Measurements from ENCODE around the gene PNMT.

The PNMT gene

DNA sequence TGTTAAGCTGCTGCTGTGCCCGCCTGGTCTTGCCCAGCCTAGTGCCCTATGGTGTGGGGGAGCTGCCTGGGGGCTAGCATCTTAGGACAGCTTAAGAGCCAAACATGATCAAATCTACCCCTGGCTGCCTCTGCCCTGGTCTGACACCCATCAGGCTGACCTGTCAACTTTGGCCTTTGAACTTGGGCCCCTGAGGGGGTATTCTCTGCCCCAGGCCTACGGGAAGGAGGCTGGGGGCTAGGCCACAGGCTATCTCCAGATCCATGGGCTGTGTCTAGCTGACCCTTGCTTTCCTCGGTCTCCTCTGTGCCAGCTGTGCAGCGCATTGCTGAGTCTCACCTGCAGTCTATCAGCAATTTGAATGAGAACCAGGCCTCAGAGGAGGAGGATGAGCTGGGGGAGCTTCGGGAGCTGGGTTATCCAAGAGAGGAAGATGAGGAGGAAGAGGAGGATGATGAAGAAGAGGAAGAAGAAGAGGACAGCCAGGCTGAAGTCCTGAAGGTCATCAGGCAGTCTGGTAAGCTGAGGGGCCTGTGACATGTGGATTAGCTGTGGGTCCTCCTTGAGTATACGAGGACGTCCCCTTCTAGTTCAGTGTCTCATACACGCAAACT lies 34.6 kb upstream of the PNMT start:
- Histone ChIP-seq H3K27ac (ENCODE audit: low read depth, low read length) (peak overlapping the region; percentile 80), H3K4me1 (ENCODE audit: control insufficient read depth in 1 of 2, insufficient read depth in 2 of 2, low read length in 2 of 2) (peaks cover 68% of the 10 kb centered on the region in 2 donors), H3K9ac (ENCODE audit: low read depth in 1 of 2, low read length in 2 of 2) (peak overlapping the region; percentile 54 to 76), H3K4me3 (ENCODE audit: low read depth in 1 of 2, low read length in 2 of 2) (peak overlapping the region; percentile 23 to 50), H3K36me3 (ENCODE audit: control insufficient read depth in 1 of 2, insufficient read depth in 2 of 2, low read length in 2 of 2) (peaks cover 0 to 9% of the 10 kb centered on the region in 2 donors), H3K9me3 (ENCODE audit: control insufficient read depth in 1 of 2, low read length in 2 of 2) (no peaks in the 10 kb centered on the region), H3K27me3 (ENCODE audit: control insufficient read depth in 1 of 2, insufficient read depth in 2 of 2, low read length in 2 of 2) (peaks cover 0 to 3% of the 10 kb centered on the region in 2 donors)

DNA sequence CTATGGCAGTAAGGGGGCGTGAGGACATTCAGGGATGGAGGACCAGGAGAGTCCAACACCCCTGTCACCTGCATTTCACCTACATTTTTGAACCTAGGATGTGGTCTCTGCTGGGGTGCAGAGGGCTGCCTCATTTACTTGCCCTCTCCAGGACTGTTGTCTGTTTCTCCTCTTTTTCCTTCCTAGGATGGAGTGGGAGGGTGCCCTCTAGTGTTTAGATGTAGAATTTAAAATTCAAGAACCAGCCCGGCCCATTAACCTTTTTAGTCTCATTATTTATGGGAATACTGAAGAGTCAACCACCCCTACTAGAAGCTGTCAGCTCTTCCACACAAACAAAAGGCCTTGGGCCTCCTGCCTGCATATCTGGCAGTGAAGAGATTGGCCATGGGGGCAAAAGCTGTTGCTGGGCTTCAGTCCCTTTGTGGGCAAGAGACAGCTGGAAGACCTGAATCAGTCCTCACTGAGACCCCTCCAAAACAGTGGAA lies 33.8 kb upstream of the PNMT start:
- peaks cover 0 to 3% of the 10 kb centered on the region in 2 donors for H3K27me3 ChIP-seq (ENCODE audit: control insufficient read depth in 1 of 2, insufficient read depth in 2 of 2, low read length in 2 of 2)
- H3K9me3 ChIP-seq (ENCODE audit: control insufficient read depth in 1 of 2, low read length in 2 of 2) = no peaks in the 10 kb centered on the region
- no peak overlapping the region for H3K4me3 ChIP-seq (ENCODE audit: low read depth in 1 of 2, low read length in 2 of 2)
- H3K27ac ChIP-seq (ENCODE audit: low read depth, low read length) = no peak overlapping the region
- H3K4me1 ChIP-seq (ENCODE audit: control insufficient read depth in 1 of 2, insufficient read depth in 2 of 2, low read length in 2 of 2) = peaks cover 72 to 73% of the 10 kb centered on the region in 2 donors
- peaks cover under 1 to 9% of the 10 kb centered on the region in 2 donors for H3K36me3 ChIP-seq (ENCODE audit: control insufficient read depth in 1 of 2, insufficient read depth in 2 of 2, low read length in 2 of 2)
- peak overlapping the region in 1 of 2 donors; percentile 76 for H3K9ac ChIP-seq (ENCODE audit: low read depth in 1 of 2, low read length in 2 of 2)

DNA sequence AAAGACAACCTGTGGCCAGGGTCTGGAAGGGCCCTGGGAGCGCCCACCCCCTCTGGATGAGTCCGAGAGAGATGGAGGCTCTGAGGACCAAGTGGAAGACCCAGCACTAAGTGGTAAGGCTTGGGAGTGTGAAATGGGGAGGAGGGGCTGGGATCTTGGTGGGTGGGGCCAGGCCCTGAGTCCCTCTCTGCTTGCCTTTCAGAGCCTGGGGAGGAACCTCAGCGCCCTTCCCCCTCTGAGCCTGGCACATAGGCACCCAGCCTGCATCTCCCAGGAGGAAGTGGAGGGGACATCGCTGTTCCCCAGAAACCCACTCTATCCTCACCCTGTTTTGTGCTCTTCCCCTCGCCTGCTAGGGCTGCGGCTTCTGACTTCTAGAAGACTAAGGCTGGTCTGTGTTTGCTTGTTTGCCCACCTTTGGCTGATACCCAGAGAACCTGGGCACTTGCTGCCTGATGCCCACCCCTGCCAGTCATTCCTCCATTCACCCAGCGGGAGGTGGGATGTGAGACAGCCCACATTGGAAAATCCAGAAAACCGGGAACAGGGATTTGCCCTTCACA lies 32.6 kb upstream of the PNMT start:
- Histone ChIP-seq H3K27me3 (ENCODE audit: control insufficient read depth in 1 of 2, insufficient read depth in 2 of 2, low read length in 2 of 2) (peaks cover 0 to 3% of the 10 kb centered on the region in 2 donors), H3K4me1 (ENCODE audit: control insufficient read depth in 1 of 2, insufficient read depth in 2 of 2, low read length in 2 of 2) (peaks cover 65 to 68% of the 10 kb centered on the region in 2 donors), H3K27ac (ENCODE audit: low read depth, low read length) (no peak overlapping the region), H3K9ac (ENCODE audit: low read depth in 1 of 2, low read length in 2 of 2) (peak overlapping the region; percentile 77 to 89), H3K9me3 (ENCODE audit: control insufficient read depth in 1 of 2, low read length in 2 of 2) (no peaks in the 10 kb centered on the region), H3K4me3 (ENCODE audit: low read depth in 1 of 2, low read length in 2 of 2) (no peak overlapping the region), H3K36me3 (ENCODE audit: control insufficient read depth in 1 of 2, insufficient read depth in 2 of 2, low read length in 2 of 2) (peaks cover 5 to 9% of the 10 kb centered on the region in 2 donors)

DNA sequence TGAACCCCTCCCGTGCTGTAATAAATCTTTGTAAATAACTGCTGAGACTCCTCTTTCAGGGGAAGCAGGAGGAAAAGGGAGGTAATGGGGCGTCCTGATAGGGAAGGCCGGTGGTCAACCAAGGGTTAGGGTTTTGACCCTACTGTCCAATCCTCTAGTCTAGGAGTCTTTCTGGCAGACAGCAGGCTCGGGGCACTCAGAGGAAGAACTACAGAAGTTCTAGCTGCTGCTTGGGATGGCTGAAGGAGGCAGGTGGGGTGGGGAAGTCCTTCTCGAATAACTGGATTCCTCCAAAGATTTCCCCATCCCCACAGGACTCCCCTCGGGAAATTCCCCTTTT lies 31.7 kb upstream of the PNMT start:
- Histone ChIP-seq H3K9ac (ENCODE audit: low read depth in 1 of 2, low read length in 2 of 2) (peak overlapping the region; percentile 77 to 89), H3K9me3 (ENCODE audit: control insufficient read depth in 1 of 2, low read length in 2 of 2) (no peaks in the 10 kb centered on the region), H3K4me1 (ENCODE audit: control insufficient read depth in 1 of 2, insufficient read depth in 2 of 2, low read length in 2 of 2) (peaks cover 60 to 67% of the 10 kb centered on the region in 2 donors), H3K36me3 (ENCODE audit: control insufficient read depth in 1 of 2, insufficient read depth in 2 of 2, low read length in 2 of 2) (peaks cover 5 to 17% of the 10 kb centered on the region in 2 donors), H3K27me3 (ENCODE audit: control insufficient read depth in 1 of 2, insufficient read depth in 2 of 2, low read length in 2 of 2) (peaks cover 0 to 3% of the 10 kb centered on the region in 2 donors), H3K4me3 (ENCODE audit: low read depth in 1 of 2, low read length in 2 of 2) (peak overlapping the region; percentile 91 to 99), H3K27ac (ENCODE audit: low read depth, low read length) (peak overlapping the region; percentile 86)

DNA sequence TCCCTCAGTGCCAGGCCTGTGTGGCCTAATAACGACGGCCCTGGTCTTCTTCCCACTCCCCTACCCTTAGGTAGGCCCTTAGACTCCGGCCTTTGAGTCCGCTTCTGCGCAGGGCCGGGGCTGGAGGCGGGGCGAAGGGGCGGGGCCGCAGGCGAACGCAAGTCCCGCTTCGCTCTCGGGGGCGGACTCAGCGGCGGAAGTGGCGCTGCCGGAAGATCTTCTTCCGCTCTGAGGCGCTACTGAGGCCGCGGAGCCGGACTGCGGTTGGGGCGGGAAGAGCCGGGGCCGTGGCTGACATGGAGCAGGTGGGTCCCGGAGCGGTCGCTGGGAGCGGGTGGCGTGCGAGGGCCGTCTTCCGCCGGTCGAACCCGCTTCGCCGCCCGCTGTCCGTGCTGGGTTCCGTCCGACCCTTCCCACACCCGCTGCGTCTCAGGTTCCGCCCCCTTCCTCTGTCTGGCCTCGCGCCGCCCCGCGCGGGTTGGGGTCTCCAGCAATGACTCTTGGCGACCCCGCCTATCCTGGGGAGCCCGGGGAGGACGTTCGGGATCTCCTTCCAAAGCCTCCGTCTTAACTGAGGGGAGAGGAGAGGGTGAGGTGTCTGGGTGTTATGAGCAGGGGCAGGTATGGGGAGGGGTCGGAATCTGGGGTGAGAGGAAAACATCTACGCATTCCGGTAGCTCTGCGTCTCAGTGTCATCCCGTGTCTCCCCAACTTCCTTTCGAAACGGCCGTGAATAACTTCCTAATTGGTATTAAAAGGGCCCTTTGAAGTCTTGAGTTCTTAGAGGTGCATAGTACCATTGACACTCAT lies 31.1 kb upstream of the PNMT start, which contains the start of gene STARD3:
Gene STARD3, plus strand, starts transcription at position 218 of the 810 bp plus-strand sequence. CDS start 16,388 bp downstream, outside the sequence.
- Histone ChIP-seq H3K27me3 (ENCODE audit: control insufficient read depth in 1 of 2, insufficient read depth in 2 of 2, low read length in 2 of 2) (no peaks in the 10 kb centered on the region), H3K36me3 (ENCODE audit: control insufficient read depth in 1 of 2, insufficient read depth in 2 of 2, low read length in 2 of 2) (peaks cover 5 to 17% of the 10 kb centered on the region in 2 donors), H3K9me3 (ENCODE audit: control insufficient read depth in 1 of 2, low read length in 2 of 2) (no peaks in the 10 kb centered on the region), H3K4me1 (ENCODE audit: control insufficient read depth in 1 of 2, insufficient read depth in 2 of 2, low read length in 2 of 2) (peaks cover 54 to 63% of the 10 kb centered on the region in 2 donors), H3K27ac (ENCODE audit: low read depth, low read length) (peak within 1 kb of the TSS; percentile 86), H3K4me3 (ENCODE audit: low read depth in 1 of 2, low read length in 2 of 2) (peak within 1 kb of the TSS; percentile 91 to 99), H3K9ac (ENCODE audit: low read depth in 1 of 2, low read length in 2 of 2) (peak within 1 kb of the TSS; percentile 77 to 89)

DNA sequence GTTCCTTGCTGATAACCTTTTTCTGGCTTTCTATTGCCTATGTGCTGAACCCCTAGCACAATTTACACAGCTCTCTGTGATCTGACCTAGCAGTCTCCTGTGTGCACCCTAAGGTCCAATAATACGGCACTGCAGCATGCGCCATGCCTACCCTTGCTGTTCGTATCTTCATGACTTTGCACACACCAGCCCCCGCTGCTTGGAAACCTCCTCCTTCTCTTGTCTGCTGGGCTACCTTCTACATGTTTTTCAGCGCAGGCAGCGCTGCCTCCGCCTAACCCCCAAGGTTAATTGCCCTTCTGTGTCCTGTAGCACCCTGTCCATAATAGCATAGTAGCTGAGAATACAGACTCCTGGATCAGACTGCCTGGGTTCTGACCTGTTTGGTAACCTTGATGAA lies 29.9 kb upstream of the PNMT start:
- no peaks in the 10 kb centered on the region for H3K9me3 ChIP-seq (ENCODE audit: control insufficient read depth in 1 of 2, low read length in 2 of 2)
- H3K27me3 ChIP-seq (ENCODE audit: control insufficient read depth in 1 of 2, insufficient read depth in 2 of 2, low read length in 2 of 2) = no peaks in the 10 kb centered on the region
- H3K9ac ChIP-seq (ENCODE audit: low read depth in 1 of 2, low read length in 2 of 2) = peak overlapping the region; percentile 77 to 89
- peaks cover 7 to 17% of the 10 kb centered on the region in 2 donors for H3K36me3 ChIP-seq (ENCODE audit: control insufficient read depth in 1 of 2, insufficient read depth in 2 of 2, low read length in 2 of 2)
- H3K4me3 ChIP-seq (ENCODE audit: low read depth in 1 of 2, low read length in 2 of 2) = peak overlapping the region; percentile 91 to 99
- H3K4me1 ChIP-seq (ENCODE audit: control insufficient read depth in 1 of 2, insufficient read depth in 2 of 2, low read length in 2 of 2) = peaks cover 55 to 63% of the 10 kb centered on the region in 2 donors
- no peak overlapping the region for H3K27ac ChIP-seq (ENCODE audit: low read depth, low read length)

DNA sequence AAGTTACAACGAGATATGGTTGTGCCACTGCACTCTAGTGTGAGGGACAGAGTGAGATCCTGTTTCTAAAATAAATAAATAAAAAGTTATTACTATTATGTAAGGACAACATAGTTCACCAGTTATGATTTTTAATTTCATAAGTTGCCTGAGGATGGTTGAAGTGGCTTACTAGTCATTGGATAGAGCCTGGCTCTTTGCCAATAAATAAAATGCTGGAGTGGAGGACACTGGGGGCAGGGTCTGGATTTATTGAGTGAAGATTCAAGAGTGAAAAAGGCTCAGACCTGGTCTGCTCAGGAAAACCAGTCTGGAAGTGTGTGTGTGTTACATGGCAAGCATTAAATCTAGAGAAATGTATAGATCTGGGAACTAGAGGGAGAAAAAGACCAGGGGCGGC lies 29.2 kb upstream of the PNMT start:
- Histone ChIP-seq H3K4me1 (ENCODE audit: control insufficient read depth in 1 of 2, insufficient read depth in 2 of 2, low read length in 2 of 2) (peaks cover 51 to 59% of the 10 kb centered on the region in 2 donors), H3K9ac (ENCODE audit: low read depth in 1 of 2, low read length in 2 of 2) (no peak overlapping the region)

DNA sequence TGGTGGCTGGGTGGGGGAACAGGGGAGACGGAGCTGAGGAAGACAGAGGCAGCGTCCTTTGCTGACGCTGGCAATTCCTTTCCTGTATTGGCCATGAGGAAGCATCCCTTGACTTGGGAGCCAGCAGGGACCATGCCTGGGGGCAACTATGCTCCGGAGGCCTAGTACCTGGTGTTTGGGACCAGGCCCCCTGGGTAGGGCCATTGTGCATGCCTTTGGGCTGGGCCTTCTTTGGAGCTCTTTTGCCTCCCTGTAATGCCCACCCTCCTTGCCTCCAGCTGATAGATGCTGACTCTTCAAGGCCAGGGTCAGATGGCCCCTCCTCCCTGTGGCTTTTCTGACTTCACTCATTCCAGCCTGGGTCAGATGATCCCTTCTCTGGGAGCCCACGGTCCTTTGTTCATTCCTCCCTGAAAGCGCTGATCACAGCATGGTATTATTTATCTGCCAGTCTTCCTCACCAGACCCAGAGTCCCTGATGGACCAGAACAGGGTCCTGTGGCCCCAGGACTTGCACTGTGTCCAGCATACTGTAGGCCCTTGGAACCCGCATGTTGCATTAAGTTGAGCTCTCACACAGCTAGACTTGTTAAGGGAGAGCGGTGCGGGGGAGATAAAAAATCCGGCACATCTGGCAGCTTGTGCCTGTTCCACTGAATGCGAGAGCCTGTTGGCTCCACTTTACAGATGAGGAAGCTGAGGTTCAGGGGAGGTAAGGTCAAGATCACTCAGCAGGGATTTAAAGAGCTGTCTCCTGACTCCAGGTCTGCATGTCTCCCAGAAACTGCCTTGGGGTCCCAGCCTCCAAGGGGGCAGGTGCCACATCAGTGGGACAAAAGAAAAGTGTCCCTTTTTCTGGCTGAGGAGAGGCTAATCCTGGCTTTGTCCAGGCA lies 28.4 kb upstream of the PNMT start:
- Histone ChIP-seq H3K9me3 (ENCODE audit: control insufficient read depth in 1 of 2, low read length in 2 of 2) (no peaks in the 10 kb centered on the region), H3K9ac (ENCODE audit: low read depth in 1 of 2, low read length in 2 of 2) (no peak overlapping the region), H3K36me3 (ENCODE audit: control insufficient read depth in 1 of 2, insufficient read depth in 2 of 2, low read length in 2 of 2) (peaks cover 7 to 17% of the 10 kb centered on the region in 2 donors)

More for the DNA sequence above, 29.2 kb upstream of the PNMT start:
- no peaks in the 10 kb centered on the region for H3K27me3 ChIP-seq (ENCODE audit: control insufficient read depth in 1 of 2, insufficient read depth in 2 of 2, low read length in 2 of 2)
- no peaks in the 10 kb centered on the region for H3K9me3 ChIP-seq (ENCODE audit: control insufficient read depth in 1 of 2, low read length in 2 of 2)
- H3K27ac ChIP-seq (ENCODE audit: low read depth, low read length) = no peak overlapping the region
- no peak overlapping the region for H3K4me3 ChIP-seq (ENCODE audit: low read depth in 1 of 2, low read length in 2 of 2)
- H3K36me3 ChIP-seq (ENCODE audit: control insufficient read depth in 1 of 2, insufficient read depth in 2 of 2, low read length in 2 of 2) = peaks cover 7 to 17% of the 10 kb centered on the region in 2 donors

DNA sequence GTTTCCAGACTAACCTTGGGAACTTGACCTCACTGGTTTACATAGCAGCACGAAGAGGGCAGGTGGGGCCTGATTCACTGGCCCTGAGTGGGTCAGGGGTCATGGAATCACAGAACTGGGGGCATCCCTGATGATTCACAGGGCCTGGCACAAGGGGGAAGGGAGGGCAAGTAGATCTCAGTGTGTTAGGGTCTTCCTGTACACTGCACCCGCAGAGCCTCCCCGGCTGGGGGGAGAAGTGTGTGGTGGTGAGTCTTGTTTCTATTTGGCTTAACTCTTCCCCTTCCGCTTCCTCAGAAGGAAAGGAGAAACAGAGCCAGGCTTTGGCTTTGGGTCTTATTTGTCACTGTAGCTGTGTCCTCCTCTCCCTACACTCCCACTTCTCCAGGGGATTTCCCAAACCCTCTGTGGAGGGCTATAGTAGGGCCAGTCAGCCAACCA lies 27.6 kb upstream of the PNMT start:
- H3K27me3 ChIP-seq (ENCODE audit: control insufficient read depth in 1 of 2, insufficient read depth in 2 of 2, low read length in 2 of 2) = no peaks in the 10 kb centered on the region
- no peak overlapping the region for H3K27ac ChIP-seq (ENCODE audit: low read depth, low read length)
- H3K4me1 ChIP-seq (ENCODE audit: control insufficient read depth in 1 of 2, insufficient read depth in 2 of 2, low read length in 2 of 2) = peaks cover 43 to 52% of the 10 kb centered on the region in 2 donors
- no peak overlapping the region for H3K9ac ChIP-seq (ENCODE audit: low read depth in 1 of 2, low read length in 2 of 2)
- no peaks in the 10 kb centered on the region for H3K9me3 ChIP-seq (ENCODE audit: control insufficient read depth in 1 of 2, low read length in 2 of 2)
- peaks cover 7 to 13% of the 10 kb centered on the region in 2 donors for H3K36me3 ChIP-seq (ENCODE audit: control insufficient read depth in 1 of 2, insufficient read depth in 2 of 2, low read length in 2 of 2)
- H3K4me3 ChIP-seq (ENCODE audit: low read depth in 1 of 2, low read length in 2 of 2) = no peak overlapping the region

More for the DNA sequence above, 28.4 kb upstream of the PNMT start:
- no peaks in the 10 kb centered on the region for H3K27me3 ChIP-seq (ENCODE audit: control insufficient read depth in 1 of 2, insufficient read depth in 2 of 2, low read length in 2 of 2)
- no peak overlapping the region for H3K27ac ChIP-seq (ENCODE audit: low read depth, low read length)
- H3K4me1 ChIP-seq (ENCODE audit: control insufficient read depth in 1 of 2, insufficient read depth in 2 of 2, low read length in 2 of 2) = peaks cover 48 to 52% of the 10 kb centered on the region in 2 donors
- H3K4me3 ChIP-seq (ENCODE audit: low read depth in 1 of 2, low read length in 2 of 2) = no peak overlapping the region
